Nephron (organoid): ENCODE measurements around the gene ARL1.

Experiments used
- H3K27ac Mint-ChIP-seq, 3 experiments: 2 replicates each; pipeline ENCODE4 v1.8.0; 2020; ENCODE audit warnings: mixed read lengths in 3 of 3, mild to moderate bottlenecking in 2 of 3, moderate library complexity in 1 of 3
- H3K27me3 Mint-ChIP-seq: 2 replicates; pipeline ENCODE4 v1.8.0; 2021; ENCODE audit warnings: low read depth, mild to moderate bottlenecking, moderate library complexity, mixed read lengths
- H3K36me3 Mint-ChIP-seq: 2 replicates; pipeline ENCODE4 v1.8.0; 2020; ENCODE audit warnings: low read depth, mixed read lengths
- H3K4me1 Mint-ChIP-seq: 2 replicates; pipeline ENCODE4 v1.8.0; 2020; ENCODE audit warnings: mixed read lengths
- H3K4me3 Mint-ChIP-seq, 3 experiments: 2 replicates each; pipeline ENCODE4 v1.8.0; 2020; ENCODE audit warnings: mild to moderate bottlenecking in 3 of 3, mixed read lengths in 3 of 3, moderate library complexity in 2 of 3
- H3K9me3 Mint-ChIP-seq: 2 replicates; pipeline ENCODE4 v1.8.0; 2020; ENCODE audit warnings: mixed read lengths
- TF ChIP-seq, protein P1 (sequence below), 3 experiments: fragments of 200-600 bp; sonication (generic); IDR thresholded peaks; one replicate each; pipeline ENCODE4 v1.5.0; 2021; ENCODE audit warnings: antibody characterized with exemption in 3 of 3; ENCODE audit not compliant: unreplicated experiment in 3 of 3

The ARL1 gene

DNA sequence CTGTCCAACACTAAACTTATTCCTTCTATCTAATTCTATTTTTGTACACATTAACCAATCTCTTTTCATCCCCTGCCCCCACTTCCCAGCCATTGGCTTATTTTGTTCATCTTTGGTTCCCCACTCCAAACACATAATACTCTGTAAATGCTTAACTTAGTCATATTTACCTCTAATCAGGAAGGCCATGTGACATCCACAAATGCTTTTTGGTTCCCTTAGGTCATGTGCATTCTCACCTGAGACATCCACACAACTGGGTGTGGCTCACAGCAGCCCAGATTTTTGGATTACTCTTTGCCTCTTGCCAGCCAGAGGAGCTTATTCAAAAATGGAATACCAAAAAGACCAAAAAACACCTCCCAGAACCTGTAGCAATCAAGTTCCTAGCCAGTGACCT is 28.4 kb downstream of the ARL1 start:
- Mint-ChIP-seq H3K36me3 (peaks cover 68% of the 10 kb centered on the region), H3K4me1 (no peaks in the 10 kb centered on the region), H3K9me3 (no peaks in the 10 kb centered on the region), H3K27ac (no peak overlapping the region), H3K4me3 (no peak overlapping the region), H3K27me3 (no peaks in the 10 kb centered on the region)
- TF ChIP-seq, protein P1, sequence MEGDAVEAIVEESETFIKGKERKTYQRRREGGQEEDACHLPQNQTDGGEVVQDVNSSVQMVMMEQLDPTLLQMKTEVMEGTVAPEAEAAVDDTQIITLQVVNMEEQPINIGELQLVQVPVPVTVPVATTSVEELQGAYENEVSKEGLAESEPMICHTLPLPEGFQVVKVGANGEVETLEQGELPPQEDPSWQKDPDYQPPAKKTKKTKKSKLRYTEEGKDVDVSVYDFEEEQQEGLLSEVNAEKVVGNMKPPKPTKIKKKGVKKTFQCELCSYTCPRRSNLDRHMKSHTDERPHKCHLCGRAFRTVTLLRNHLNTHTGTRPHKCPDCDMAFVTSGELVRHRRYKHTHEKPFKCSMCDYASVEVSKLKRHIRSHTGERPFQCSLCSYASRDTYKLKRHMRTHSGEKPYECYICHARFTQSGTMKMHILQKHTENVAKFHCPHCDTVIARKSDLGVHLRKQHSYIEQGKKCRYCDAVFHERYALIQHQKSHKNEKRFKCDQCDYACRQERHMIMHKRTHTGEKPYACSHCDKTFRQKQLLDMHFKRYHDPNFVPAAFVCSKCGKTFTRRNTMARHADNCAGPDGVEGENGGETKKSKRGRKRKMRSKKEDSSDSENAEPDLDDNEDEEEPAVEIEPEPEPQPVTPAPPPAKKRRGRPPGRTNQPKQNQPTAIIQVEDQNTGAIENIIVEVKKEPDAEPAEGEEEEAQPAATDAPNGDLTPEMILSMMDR (IDR thresholded peaks at IDR 0.05; ENCODE audit: unreplicated experiment in 3 of 3), result no peak

DNA sequence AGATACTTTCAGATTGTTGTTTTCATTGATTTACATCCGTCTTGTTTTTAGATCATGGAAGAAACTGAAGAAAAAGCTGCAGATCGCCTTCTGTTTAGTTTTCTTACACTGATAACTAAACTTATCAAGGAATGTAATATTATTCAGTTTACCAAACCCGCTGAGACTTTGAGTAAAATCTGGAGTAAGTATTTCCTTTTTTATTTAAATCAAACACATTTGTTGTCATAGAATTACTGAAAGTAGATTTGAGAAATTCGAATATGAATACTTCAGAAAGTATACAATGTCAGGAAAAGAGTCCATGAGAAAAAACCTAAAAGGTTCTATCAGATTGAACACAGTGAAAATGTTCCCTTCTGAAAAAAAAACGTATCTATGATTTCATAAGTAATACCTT is 32.0 kb downstream of the ARL1 start:
- Mint-ChIP-seq H3K27ac (no peak overlapping the region), H3K4me3 (no peak overlapping the region), H3K4me1 (no peaks in the 10 kb centered on the region), H3K27me3 (no peaks in the 10 kb centered on the region), H3K36me3 (peaks cover 70% of the 10 kb centered on the region), H3K9me3 (no peaks in the 10 kb centered on the region)
- TF ChIP-seq, protein P1 (IDR thresholded peaks at IDR 0.05; ENCODE audit: unreplicated experiment in 3 of 3), result no peak

DNA sequence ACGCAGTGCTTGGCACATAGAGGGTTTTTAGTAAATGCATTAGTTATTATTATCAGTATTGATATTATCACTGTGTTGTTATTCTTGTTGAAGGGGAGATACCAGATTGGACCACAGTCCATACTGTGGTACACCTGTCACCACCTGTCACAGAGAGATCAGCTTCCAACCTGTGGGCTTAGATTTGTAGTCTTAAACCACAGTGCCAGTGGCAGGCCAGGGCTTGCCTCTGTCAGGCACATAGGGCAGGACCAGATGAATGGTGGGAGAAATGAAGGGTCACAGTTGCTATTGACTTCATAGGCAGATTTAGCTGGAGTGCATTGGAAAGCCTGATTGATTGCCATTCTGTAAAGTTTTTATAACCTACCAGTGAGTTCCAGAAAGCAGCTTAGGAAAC is 35.1 kb downstream of the ARL1 start:
- Mint-ChIP-seq H3K27ac (no peak overlapping the region), H3K4me3 (no peak overlapping the region), H3K9me3 (no peaks in the 10 kb centered on the region), H3K27me3 (no peaks in the 10 kb centered on the region), H3K4me1 (no peaks in the 10 kb centered on the region), H3K36me3 (peaks cover 64% of the 10 kb centered on the region)
- TF ChIP-seq, protein P1 (IDR thresholded peaks at IDR 0.05; ENCODE audit: unreplicated experiment in 3 of 3), result no peak

DNA sequence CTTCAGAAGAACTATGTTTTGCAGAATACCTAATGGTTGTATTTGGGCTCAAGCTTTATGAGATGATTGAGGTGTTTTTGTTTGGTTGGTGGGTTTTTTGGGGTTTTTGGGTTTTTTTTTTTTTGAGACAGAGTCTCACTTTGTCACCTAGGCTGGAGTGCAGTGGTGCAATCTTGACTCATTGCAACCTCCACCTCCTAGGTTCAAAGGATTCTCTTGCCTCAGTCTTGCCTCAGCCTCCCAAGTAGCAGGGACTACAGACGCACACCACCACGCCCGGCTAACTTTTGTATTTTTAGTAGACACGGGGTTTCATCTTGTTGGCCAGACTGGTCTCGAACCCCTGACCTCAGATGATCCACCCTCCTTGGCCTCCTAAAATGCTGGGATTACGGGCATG is 39.6 kb downstream of the ARL1 start:
- Mint-ChIP-seq H3K27me3 (no peaks in the 10 kb centered on the region), H3K4me3 (no peak overlapping the region), H3K36me3 (peaks cover 66% of the 10 kb centered on the region), H3K4me1 (no peaks in the 10 kb centered on the region), H3K9me3 (no peaks in the 10 kb centered on the region), H3K27ac (no peak overlapping the region)
- TF ChIP-seq, protein P1 (IDR thresholded peaks at IDR 0.05; ENCODE audit: unreplicated experiment in 3 of 3), result no peak

DNA sequence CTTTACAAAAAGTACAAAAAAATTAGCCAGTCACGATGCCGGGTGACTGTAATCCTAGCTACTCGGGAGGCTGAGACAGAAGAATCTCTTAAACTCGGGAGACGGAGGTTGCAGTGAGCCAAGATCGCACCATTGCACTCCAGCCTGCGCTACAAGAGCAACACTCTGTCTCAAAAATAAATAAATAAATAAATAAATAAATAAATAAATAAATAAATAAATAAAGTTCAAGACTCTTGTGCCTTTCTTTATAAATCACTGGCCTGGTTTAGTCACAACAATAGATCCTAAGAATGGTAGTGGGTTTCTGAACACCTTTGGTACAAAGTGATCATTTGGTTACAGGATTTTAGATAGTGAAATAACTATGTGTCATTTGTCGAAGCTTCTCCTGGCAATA is 46.1 kb downstream of the ARL1 start:
- TF ChIP-seq, protein P1 (IDR thresholded peaks at IDR 0.05; ENCODE audit: unreplicated experiment in 3 of 3), result no peak
- H3K4me3 Mint-ChIP-seq, result no peak overlapping the region

DNA sequence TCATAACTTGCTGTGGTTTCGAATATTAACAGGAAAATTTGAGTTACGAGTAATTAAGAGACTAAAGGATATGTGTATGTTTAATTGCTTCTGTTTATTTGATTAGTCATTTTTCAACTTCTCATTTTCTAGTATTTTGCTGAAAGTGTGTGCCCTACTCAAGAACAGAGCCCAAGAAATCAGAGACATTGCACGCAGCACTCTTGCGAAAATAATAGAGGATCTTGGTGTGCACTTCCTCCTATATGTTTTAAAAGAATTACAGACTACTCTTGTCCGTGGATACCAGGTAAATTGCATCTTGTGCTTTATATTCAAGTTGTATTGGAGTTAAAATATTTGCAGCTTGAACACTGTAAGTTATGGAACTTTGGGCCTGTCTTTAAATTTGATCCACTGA is 50.8 kb downstream of the ARL1 start:
- Mint-ChIP-seq H3K27me3 (no peaks in the 10 kb centered on the region), H3K36me3 (peaks cover 41% of the 10 kb centered on the region), H3K27ac (no peak overlapping the region), H3K9me3 (no peaks in the 10 kb centered on the region), H3K4me1 (no peaks in the 10 kb centered on the region), H3K4me3 (no peak overlapping the region)
- TF ChIP-seq, protein P1 (IDR thresholded peaks at IDR 0.05; ENCODE audit: unreplicated experiment in 3 of 3), result no peak

More for the DNA sequence above, 46.1 kb downstream of the ARL1 start:
- no peaks in the 10 kb centered on the region for H3K27me3 Mint-ChIP-seq
- no peaks in the 10 kb centered on the region for H3K4me1 Mint-ChIP-seq
- H3K36me3 Mint-ChIP-seq, result peaks cover 52% of the 10 kb centered on the region
- no peak overlapping the region for H3K27ac Mint-ChIP-seq
- no peaks in the 10 kb centered on the region for H3K9me3 Mint-ChIP-seq
